HUES48 (cell line): ENCODE measurements around the gene SBNO1.
"Not testable (repeated sequence)": the region's sequence is repeated elsewhere in the genome, so short reads cannot be mapped to it uniquely, and the experiment has no call there.

Experiments
- H3K27ac ChIP-seq: one replicate; pipeline ENCODE4 v1.7.0; 2013; ENCODE audit warnings: low read depth, low read length, inconsistent platforms
- H3K27me3 ChIP-seq: 2 replicates; pipeline ENCODE4 v1.6.1; 2013; ENCODE audit warnings: mild to moderate bottlenecking, low read length; ENCODE audit not compliant: control insufficient read depth, insufficient read depth
- H3K36me3 ChIP-seq: 2 replicates; pipeline ENCODE4 v1.6.1; 2013; ENCODE audit warnings: low read length; ENCODE audit not compliant: control insufficient read depth, insufficient read depth
- H3K4me1 ChIP-seq: 2 replicates; pipeline ENCODE4 v1.6.1; 2013; ENCODE audit warnings: mild to moderate bottlenecking, low read length; ENCODE audit not compliant: control insufficient read depth, insufficient read depth
- H3K4me3 ChIP-seq: 2 replicates; pipeline ENCODE4 v1.5.1; 2013; ENCODE audit warnings: mild to moderate bottlenecking, low read depth, low read length
- H3K9ac ChIP-seq: 2 replicates; pipeline ENCODE4 v1.6.1; 2013; ENCODE audit warnings: mild to moderate bottlenecking, low read depth, low read length, moderate library complexity
- H3K9me3 ChIP-seq: 2 replicates; pipeline ENCODE4 v1.6.1; 2013; ENCODE audit warnings: low read length; ENCODE audit not compliant: control insufficient read depth, insufficient read depth

The SBNO1 gene

DNA sequence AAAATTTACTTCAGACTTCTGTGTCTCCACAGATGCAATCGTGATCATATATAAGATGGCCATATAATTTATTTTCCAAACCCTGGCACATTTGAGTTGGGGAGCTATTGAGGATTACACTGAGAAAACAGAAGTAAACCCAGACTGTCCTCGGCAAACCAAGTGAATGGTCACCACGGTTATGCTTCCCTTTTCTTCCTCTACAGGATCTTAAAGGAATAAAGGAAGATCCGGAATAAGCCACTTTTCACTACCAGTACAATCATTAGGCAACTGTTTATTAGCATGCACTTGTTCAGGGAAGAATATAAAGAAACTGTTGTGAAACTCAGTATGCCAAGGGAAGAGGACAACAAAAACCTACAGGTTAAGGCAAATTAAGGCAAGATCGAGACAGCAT, 27.6 kb downstream of the SBNO1 start:
- Histone ChIP-seq H3K27me3 (no peaks in the 10 kb centered on the region), H3K4me3 (no peak overlapping the region), H3K36me3 (peaks cover 85% of the 10 kb centered on the region), H3K27ac (no peak overlapping the region), H3K9me3 (no peaks in the 10 kb centered on the region), H3K9ac (no peak overlapping the region), H3K4me1 (no peaks in the 10 kb centered on the region)

DNA sequence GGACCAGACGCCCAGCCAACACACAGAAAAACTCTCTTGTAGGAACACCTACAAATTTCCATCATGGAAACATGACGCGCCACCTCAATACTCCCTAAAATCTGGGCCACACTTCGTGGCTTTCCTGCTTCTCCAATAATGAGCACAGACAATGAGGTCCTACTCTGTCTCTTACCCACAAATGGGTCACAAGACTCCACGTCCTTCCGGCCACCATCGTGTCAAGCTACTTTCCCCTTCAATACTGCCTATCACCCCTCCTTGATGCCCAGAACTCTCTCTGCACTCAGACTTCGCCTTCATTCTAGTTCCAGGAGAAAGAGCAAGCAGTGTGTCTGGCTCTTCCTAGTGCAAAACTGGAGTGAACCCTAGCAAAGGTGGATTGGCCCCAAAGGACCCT, 28.1 kb downstream of the SBNO1 start:
- H3K4me1 ChIP-seq = no peaks in the 10 kb centered on the region
- peaks cover 86% of the 10 kb centered on the region for H3K36me3 ChIP-seq

DNA sequence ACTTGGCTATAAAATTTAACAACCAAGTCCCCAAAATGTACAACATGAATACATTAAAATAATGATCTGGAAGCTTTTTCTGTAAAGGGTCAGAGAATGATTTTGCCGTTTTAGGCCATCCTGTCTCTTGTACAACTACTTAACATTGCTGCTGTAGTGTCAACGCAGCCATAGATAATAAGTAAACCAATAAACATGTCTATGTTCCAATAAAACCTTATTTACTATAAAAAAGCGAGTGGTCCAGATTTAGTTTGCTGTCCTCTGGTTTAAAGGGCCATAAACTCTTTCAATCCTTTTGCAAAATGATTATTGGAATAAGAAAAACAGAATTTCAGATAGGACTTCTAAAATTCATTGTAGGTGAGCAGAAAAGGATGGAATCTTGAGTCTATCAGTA, 29.2 kb downstream of the SBNO1 start:
- Histone ChIP-seq H3K27ac (no peak overlapping the region), H3K4me1 (no peaks in the 10 kb centered on the region), H3K9ac (no peak overlapping the region), H3K36me3 (peaks cover 86% of the 10 kb centered on the region), H3K27me3 (no peaks in the 10 kb centered on the region), H3K9me3 (no peaks in the 10 kb centered on the region), H3K4me3 (no peak overlapping the region)

More for the DNA sequence above, 28.1 kb downstream of the SBNO1 start:
- Histone ChIP-seq H3K9ac (no peak overlapping the region), H3K27me3 (no peaks in the 10 kb centered on the region), H3K4me3 (no peak overlapping the region), H3K27ac (no peak overlapping the region), H3K9me3 (no peaks in the 10 kb centered on the region)

DNA sequence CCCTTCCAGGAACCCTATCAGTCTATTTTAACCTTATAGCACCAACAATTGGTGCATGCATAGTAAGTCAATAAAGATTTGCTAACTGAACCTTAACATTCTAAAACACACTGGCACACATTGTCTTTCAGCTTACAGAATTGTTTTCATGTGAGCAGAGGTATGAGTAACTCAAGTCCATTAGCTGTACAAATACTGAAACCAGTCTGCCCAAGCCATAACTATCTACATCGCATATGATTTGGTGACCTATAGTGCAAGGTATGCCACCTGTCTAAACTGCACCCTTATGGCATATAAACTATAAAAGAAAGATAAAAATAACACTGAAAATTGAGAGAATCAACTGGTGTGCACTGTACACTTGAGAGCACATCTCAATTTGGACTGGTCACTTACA, 34.8 kb downstream of the SBNO1 start:
- no peaks in the 10 kb centered on the region for H3K9me3 ChIP-seq
- H3K36me3 ChIP-seq = peaks cover 90% of the 10 kb centered on the region
- no peak overlapping the region for H3K27ac ChIP-seq

DNA sequence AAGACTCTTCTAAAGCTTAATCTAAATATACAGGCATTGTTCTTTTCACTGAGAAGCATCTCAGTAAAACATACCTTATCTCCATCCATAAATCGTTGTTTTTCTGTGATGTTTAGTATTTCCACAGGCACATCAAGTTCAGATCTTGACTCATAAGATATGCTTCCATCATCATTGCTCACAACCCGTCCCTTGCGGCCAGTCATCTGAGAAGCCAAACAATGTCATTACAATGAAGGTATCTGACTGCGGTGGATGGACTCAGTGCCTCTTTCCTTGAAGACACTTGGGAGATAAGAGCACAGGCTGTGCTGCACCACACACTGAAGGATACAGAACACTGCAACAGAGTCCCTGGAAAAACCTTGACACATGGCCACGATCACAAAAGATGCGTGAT, 44.8 kb downstream of the SBNO1 start:
- Histone ChIP-seq H3K9me3 (no peaks in the 10 kb centered on the region), H3K9ac (no peak overlapping the region), H3K4me1 (no peaks in the 10 kb centered on the region), H3K36me3 (peaks cover 99% of the 10 kb centered on the region), H3K27ac (no peak overlapping the region), H3K27me3 (no peaks in the 10 kb centered on the region), H3K4me3 (no peak overlapping the region)

More for the DNA sequence above, 34.8 kb downstream of the SBNO1 start:
- Histone ChIP-seq H3K27me3 (no peaks in the 10 kb centered on the region), H3K4me1 (no peaks in the 10 kb centered on the region), H3K9ac (no peak overlapping the region), H3K4me3 (no peak overlapping the region)

DNA sequence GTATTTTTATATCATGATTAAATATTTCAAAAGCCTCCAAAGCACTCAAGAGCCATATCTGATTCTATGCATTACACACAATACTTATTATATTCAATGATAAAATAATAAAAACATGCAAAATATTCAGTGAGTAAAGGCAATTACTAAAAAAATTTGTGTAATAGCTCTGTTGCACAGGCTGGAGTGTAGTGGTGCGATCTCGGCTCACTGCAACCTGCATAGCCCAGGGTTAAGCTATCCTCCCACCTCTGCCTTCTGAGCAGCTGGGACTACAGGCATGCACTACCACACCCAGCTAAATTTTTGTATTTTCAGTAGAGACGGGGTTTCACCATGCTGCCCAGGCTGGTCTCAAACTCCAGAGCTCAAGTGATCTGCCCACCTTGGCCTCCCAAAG, 45.4 kb downstream of the SBNO1 start:
- Histone ChIP-seq H3K4me3 (no peak overlapping the region), H3K9ac (no peak overlapping the region), H3K4me1 (no peaks in the 10 kb centered on the region), H3K9me3 (no peaks in the 10 kb centered on the region), H3K27ac (no peak overlapping the region), H3K27me3 (no peaks in the 10 kb centered on the region), H3K36me3 (peaks cover 99% of the 10 kb centered on the region)

DNA sequence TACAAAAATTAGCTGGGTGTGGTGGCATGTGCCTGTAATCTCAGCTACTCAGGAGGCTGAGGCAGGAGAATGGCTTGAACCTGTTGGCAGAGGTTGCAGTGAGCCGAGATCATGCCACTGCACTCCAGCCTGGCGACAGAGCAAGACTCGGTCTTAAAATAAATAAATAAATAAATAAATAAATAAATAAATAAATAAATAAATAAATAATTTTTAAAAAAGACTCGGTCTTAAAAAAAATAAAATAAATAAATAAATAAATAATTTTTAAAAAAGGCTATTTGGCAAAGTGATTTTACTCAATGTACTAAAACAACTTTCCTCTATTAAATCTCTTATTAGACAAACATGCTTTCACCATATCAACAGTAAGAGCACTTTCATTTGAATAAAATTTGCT, 51.6 kb downstream of the SBNO1 start:
- peaks cover 93% of the 10 kb centered on the region for H3K36me3 ChIP-seq
- H3K4me3 ChIP-seq, H3K9me3 ChIP-seq, H3K27me3 ChIP-seq, H3K27ac ChIP-seq, H3K4me1 ChIP-seq, H3K9ac ChIP-seq: not testable (repeated sequence)

DNA sequence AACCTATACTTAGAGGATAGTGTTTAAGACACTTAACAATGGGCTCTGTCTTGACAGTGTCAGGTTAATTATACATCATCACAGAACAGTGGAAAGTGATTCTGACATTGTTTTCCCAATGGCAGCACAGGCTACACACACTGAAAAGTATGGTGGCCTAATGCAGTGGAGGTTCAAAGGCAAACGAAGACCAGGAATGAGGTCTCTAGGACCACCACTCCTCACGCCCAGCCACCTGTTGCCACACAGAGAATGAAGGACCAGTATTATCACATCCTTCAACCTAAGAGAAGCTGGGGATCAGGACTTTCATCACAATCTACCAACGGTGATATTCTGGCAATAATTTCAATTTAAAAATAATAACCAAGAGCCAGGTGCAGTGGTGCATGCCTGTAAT, 58.4 kb downstream of the SBNO1 start:
- no peak overlapping the region for H3K4me3 ChIP-seq
- no peak overlapping the region for H3K9ac ChIP-seq
- no peaks in the 10 kb centered on the region for H3K9me3 ChIP-seq
- H3K27me3 ChIP-seq = no peaks in the 10 kb centered on the region
- H3K4me1 ChIP-seq = no peaks in the 10 kb centered on the region
- peaks cover 96% of the 10 kb centered on the region for H3K36me3 ChIP-seq
- no peak overlapping the region for H3K27ac ChIP-seq

DNA sequence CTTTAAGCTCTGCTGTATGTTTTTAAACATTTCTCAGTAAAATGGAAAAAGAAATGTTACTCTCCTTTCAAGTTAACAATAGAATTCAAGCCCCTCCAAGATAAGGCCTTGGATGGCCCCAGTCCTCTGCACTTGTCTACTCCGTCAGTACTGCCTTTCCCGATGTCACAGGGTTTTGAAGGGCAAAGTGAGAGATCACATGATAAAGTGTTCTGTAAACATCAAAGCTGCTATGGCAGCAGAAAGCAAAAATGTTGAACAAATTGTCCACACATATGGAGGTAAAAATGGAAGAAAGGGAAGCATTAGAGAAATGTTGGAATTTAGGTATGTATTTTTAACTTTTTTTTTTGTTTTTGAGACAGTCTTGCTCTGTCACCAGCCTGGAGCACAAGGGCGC, 59.5 kb downstream of the SBNO1 start:
- H3K36me3 ChIP-seq = peaks cover 92% of the 10 kb centered on the region
- no peak overlapping the region for H3K27ac ChIP-seq
- no peak overlapping the region for H3K4me3 ChIP-seq
- no peaks in the 10 kb centered on the region for H3K27me3 ChIP-seq
- H3K9me3 ChIP-seq = no peaks in the 10 kb centered on the region
- H3K9ac ChIP-seq = no peak overlapping the region
- H3K4me1 ChIP-seq = no peaks in the 10 kb centered on the region

DNA sequence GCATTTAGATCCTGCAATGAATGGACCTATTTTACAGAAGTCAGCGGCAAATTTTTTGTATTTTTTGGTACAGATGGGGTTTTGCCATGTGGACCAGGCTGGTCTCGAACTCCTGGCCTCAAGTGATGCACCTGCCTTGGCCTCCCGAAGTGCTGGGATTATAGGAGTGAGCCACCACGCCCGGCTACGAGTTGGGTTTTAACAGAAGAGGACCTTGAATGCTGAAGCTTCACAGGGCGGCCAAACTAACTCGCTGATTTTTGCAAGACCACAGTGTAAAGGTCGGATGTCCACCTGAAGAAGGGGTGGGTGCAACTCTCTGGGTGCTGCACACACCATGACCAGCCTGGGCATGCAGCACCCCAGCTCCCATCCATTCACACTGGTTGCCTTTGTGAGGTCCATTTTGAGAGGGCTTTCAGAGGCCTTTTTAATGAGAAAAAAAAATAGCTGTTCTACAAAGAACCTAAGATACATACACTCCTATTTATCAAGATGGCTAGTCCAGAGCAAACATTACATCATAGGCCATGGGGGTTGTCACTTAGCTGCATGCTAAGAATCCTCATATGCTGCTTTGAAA, 71.4 kb downstream of the SBNO1 start:
- no peak overlapping the region for H3K4me3 ChIP-seq
- no peak overlapping the region for H3K9ac ChIP-seq
- peaks cover 89% of the 10 kb centered on the region for H3K36me3 ChIP-seq
- no peak overlapping the region for H3K27ac ChIP-seq
- no peaks in the 10 kb centered on the region for H3K27me3 ChIP-seq
- H3K4me1 ChIP-seq = no peaks in the 10 kb centered on the region
- no peaks in the 10 kb centered on the region for H3K9me3 ChIP-seq

DNA sequence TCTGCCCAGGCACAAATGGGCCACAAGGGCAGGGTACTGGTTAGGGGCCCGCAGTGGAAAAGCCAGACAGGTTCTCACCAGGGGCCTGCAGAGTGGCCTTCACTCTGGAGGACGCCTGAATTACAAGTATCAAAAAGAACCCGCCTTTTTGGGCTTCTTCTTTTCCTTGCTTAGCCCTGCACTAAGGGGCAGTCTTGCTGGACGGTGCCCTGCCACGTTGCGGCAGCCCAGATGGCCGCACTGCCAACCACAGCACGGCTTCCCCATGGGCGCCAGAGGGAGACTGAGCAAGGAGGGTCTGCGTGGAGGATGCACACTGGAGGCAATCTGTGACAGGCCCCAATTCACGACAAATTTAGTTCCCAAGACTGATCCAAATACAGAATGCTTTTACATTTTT, 74.7 kb downstream of the SBNO1 start:
- H3K9ac ChIP-seq = no peak overlapping the region
- no peaks in the 10 kb centered on the region for H3K27me3 ChIP-seq
- H3K4me3 ChIP-seq = no peak overlapping the region
- no peak overlapping the region for H3K27ac ChIP-seq
- H3K4me1 ChIP-seq = peaks cover 7% of the 10 kb centered on the region
- H3K9me3 ChIP-seq = no peaks in the 10 kb centered on the region
- peaks cover 56% of the 10 kb centered on the region for H3K36me3 ChIP-seq
